ENCODE measurements around the gene LGALS13.

The LGALS13 gene

DNA sequence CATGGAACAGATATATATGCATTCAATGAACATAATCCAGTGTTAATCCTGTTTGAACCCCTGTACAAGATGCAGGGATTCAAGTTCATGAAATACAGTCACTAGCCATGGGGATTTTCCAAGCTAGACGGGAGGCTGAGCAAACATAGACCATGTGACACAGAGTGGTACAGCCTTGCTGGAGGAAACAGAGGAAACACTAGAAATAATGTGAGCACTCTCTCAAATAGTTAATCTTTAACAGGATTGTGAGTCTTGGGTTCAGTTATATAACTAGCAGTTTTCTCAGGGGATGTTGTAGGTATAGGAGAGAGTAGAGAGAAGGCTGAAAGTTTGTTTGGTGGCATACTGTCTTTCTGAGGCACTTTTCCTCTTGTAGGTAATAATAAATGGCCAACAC is 39.4 kb downstream of the LGALS13 start:
- H3K4me3 ChIP-seq (ENCODE audit: low read length) = no peak overlapping the region
- DNase-seq (ENCODE audit: low read depth) = no peak
- TF ChIP-seq CTCF (IDR thresholded peaks at IDR 0.05; ENCODE audit: insufficient read depth, low read depth, low read length, missing control alignments) = no peak

- TF ChIP-seq CTCF (IDR thresholded peaks at IDR 0.05; ENCODE audit: insufficient read depth, low read depth, low read length, missing control alignments) = no peak
- no peak for DNase-seq (ENCODE audit: low read depth)
- no peak overlapping the region for H3K4me3 ChIP-seq (ENCODE audit: low read length)
Measured at GRCh38 chr19:39643591-39643990, 41.3 kb downstream of the LGALS13 start.

DNA sequence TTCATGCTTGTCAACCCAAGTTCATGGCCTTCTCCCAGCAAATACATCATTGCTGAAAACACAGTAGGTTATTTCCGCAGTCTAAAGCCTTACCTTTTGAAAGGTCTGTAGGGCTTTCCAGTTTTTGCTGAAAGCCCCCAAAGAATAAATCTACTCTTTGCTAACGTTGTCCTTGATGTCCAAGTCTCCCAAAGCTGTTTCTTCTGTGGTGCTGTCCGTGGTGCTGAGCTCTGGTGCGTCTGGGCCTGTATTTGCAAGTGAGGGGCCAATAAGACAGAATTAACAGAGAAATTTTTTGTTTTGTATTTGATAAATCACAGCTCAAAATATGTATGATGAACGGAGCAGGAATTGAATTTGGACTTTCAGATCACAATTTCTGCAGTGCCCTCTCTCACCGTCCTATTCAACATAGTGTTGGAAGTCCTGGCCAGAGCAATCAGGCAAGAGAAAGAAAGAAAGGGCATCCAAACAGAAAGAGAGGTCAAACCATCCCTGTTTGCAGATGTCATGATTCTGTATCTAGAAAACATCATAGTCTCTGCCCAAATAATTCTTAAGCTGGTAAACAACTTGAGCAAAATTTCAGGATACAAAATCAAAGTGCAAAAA is 43.6 kb downstream of the LGALS13 start:
- no peak for TF ChIP-seq CTCF (IDR thresholded peaks at IDR 0.05; ENCODE audit: insufficient read depth, low read depth, low read length, missing control alignments)
- no peak overlapping the region for H3K4me3 ChIP-seq (ENCODE audit: low read length)
- DNase-seq (ENCODE audit: low read depth) = peak; percentile 36

DNA sequence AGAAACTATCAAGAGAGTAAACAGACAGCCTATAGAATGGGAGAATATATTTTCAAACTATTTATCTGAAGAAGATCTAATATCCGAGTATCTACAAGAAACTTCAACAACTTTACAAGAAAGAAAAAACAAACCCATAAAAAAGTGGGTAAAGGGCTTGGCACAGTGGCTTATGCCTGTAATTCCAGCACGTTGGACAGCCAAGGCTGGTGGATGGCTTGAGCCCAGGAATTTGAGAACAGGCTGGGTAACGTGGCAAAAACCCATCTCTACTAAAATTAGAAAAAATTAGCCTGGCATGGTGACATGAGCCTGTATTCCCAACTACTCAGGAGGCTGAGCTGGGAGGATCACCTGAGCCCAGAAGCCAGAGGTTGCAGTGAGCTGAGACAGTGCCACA is 45.6 kb downstream of the LGALS13 start:
- H3K4me3 ChIP-seq (ENCODE audit: low read length) = no peak overlapping the region
- no peak for TF ChIP-seq CTCF (IDR thresholded peaks at IDR 0.05; ENCODE audit: insufficient read depth, low read depth, low read length, missing control alignments)
- no peak for DNase-seq (ENCODE audit: low read depth)

- no peak for DNase-seq (ENCODE audit: low read depth)
- no peak for TF ChIP-seq CTCF (IDR thresholded peaks at IDR 0.05; ENCODE audit: insufficient read depth, low read depth, low read length, missing control alignments)
- H3K4me3 ChIP-seq (ENCODE audit: low read length) = no peak within 1 kb of the TSS
Measured at GRCh38 chr19:39655613-39656012, 53.3 kb downstream of the LGALS13 start, which contains the start of gene LGALS16. LGALS16 (plus strand) TSS chr19:39655913; CDS start chr19:39655962, 49 bp downstream.

Data from epithelial cell of esophagus (primary cell).